Esophagus squamous epithelium (tissue), 5 donors: ENCODE results near the gene ANGEL2. TPM values are rescaled to one million over a fixed set of nuclear protein-coding genes. Genes with fewer than 3 reads are reported as not detected.

ENCODE experiments used
- DNase-seq: peaks from one replicate; lab custom pipeline; 2025; lab: John Stamatoyannopoulos, UW
- H3K27ac ChIP-seq, 4 donors: fragments of 200-600 bp; sonication (generic); one replicate each; pipeline ENCODE4 v1.5.1; 2016 to 2019; ENCODE audit warnings: mild to moderate bottlenecking in 1 of 4
- H3K27me3 ChIP-seq, 4 donors: fragments of 200-600 bp; sonication (generic); 1 replicate in 3 of 4; 2 replicates in 1 of 4; pipeline versions ENCODE4 v1.5.1 to v1.6.0; 2017 to 2021; ENCODE audit warnings: antibody characterized with exemption in 1 of 4
- H3K36me3 ChIP-seq, 3 donors: fragments of 200-600 bp; sonication (generic); one replicate each; pipeline ENCODE4 v1.5.1; 2016 to 2019
- H3K4me1 ChIP-seq, 3 donors: fragments of 200-600 bp; sonication (generic); one replicate each; pipeline ENCODE4 v1.5.1; 2017 to 2019
- H3K4me3 ChIP-seq, 4 donors: fragments of 200-600 bp; sonication (generic); 1 replicate in 3 of 4; 2 replicates in 1 of 4; pipeline ENCODE4 v1.5.1; 2016 to 2019; ENCODE audit warnings: mild to moderate bottlenecking in 2 of 4, moderate library complexity in 1 of 4
- H3K9me3 ChIP-seq, 3 donors: fragments of 200-600 bp; sonication (generic); one replicate each; pipeline ENCODE4 v1.5.1; 2016 to 2019
- POLR2A ChIP-seq, 4 donors: fragments of 450-650 bp; IDR thresholded peaks; one replicate each; pipeline ENCODE4 v1.6.1; 2017; ENCODE audit warnings: antibody characterized with exemption in 4 of 4, mild to moderate bottlenecking in 4 of 4, moderate library complexity in 3 of 4
- WGBS, 2 donors: methylation state at CpG; one replicate each; pipeline ENCODE4 v1.1.5; 2018; 5-methylcytosine and 5-hydroxymethylcytosine counted together
- intact Hi-C: fragments of 100-400 bp; cut with DNase I; formaldehyde crosslinking; loops from one replicate; pipeline ENCODE4 v1.15.0; 2022
- total RNA-seq, 4 donors: library from RNA; depleted of rRNA; stranded (reverse); fragments of >200 nt; gene quantifications; one replicate each; pipeline ENCODE4 v1.1.0, GENCODE V29; 2016
- TF ChIP-seq, protein P1 (sequence below), 6 experiments: fragments of 450-650 bp in 4 of 6; fragments of 200-600 bp in 2 of 6; sonication (generic) in 2 of 6; IDR thresholded peaks; one replicate each; pipeline ENCODE4 v1.5.1; 2016 to 2019; ENCODE audit warnings: antibody characterized with exemption in 6 of 6, mild to moderate bottlenecking in 4 of 6, moderate library complexity in 4 of 6
- donor health status: DM: yes; HTN: yes; CAD: no.

ANGEL2 gene
- total RNA-seq, 4 donors from 2014 or later: 15.8 to 48.3 (median 31.3) TPM

DNA sequence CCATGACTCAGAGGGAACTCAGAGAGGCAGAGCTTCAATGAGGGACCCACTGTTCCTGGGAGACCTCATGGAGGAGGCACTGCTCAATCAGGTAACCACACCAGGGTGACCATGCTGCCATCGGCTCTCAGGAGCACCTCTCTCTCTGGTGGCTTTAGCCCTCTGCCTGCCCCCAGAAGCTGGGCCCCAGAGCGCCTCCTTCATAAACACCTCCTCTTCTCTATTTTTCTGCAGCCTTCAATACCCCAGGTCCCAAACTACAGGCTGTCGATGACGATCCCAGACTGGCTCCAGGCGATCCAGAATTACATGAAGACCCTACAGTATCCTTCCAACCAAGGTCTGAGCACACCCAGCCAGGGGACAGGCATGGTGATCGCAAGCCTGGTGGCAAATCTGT lies 54.7 kb downstream of the ANGEL2 start:
- TF ChIP-seq POLR2A (IDR thresholded peaks at IDR 0.05): no peak
- no peaks in the 10 kb centered on the region for H3K9me3 ChIP-seq
- no peak for DNase-seq
- intact Hi-C loops: no loop called here
- no peak overlapping the region for H3K27ac ChIP-seq
- no peaks in the 10 kb centered on the region for H3K27me3 ChIP-seq
- H3K36me3 ChIP-seq: no peaks in the 10 kb centered on the region
- H3K4me1 ChIP-seq: no peaks in the 10 kb centered on the region
- 89 to 92% methylated on average over 6 of the region's 6 CpGs for WGBS, 2 donors
- no peak overlapping the region for H3K4me3 ChIP-seq

DNA sequence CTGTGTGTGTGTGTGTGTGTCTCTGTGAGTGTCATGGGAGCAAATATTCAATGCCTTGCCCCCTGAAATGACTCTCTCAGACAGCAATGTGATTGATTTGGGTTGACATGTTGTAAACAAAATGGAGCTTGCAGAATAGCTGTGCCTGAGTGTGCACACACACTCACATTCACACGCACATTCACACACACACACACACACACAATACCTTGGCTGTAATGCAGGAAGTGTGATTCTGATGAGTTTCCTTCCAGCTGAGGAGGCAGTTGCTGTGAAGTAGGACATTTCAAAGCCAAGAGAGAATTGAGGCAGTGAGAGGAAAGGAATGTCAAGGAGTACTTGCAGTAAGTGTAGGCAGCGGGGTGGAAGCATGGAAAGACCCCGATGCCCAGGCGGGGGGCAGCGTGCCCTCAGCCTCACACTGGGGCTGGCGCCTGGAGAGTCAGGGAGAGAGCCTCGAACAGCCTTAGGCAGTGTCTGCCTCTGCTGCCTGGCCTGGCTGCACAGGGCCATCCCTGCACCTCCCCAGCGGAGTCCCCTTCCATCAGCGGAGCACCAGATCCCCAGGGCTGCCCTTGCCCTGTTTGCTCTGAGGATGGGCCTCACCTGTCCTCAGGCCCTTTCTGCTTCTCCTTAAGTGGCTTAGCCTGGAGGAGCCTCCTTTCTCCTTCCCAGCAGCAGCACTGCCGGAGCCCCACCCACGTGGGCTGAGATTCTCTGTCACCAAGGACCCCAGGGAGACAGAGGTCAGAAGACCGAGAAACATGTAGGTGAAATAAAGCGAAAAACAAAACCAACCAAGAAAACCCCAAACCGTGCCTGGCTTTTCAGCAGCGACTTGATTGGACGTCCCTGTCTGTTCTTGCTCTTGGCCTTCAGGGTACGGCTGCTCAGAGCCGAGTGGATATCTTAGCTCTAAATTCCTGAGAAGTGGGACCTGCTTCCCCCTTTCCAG lies 56.1 kb downstream of the ANGEL2 start:
- intact Hi-C loops: no loop called here
- 69 to 90% methylated on average over 14 to 15 of the region's 18 CpGs for WGBS, 2 donors
- no peaks in the 10 kb centered on the region for H3K27me3 ChIP-seq

DNA sequence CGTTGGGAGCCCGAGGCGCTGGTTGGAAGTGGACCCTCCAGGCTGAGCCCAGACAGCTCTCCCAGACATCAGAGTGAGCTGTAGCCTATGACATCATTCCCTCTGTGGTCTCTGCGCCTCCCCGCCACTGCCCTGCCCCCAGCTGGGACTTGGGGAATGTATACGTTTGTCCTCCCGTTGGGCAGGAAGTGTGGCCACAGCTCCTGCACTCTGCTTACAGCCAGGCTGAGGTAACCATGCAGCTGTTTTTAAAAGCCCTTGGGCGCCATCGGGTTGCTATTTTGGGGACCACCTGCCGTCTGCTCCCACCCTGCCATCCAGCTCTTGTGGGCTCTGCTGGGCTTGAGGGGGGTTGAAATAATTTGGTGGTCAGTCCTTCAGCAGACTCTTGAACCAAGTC lies 57.5 kb downstream of the ANGEL2 start:
- Histone ChIP-seq H3K4me1 (peaks cover 0 to under 1% (median 0%) of the 10 kb centered on the region in 3 donors), H3K27me3 (no peaks in the 10 kb centered on the region), H3K4me3 (no peak overlapping the region), H3K36me3 (no peaks in the 10 kb centered on the region), H3K9me3 (no peaks in the 10 kb centered on the region), H3K27ac (no peak overlapping the region)
- DNase-seq: no peak
- intact Hi-C loops: no loop called here
- 78 to 92% methylated on average over 2 to 7 of the region's 10 CpGs for WGBS, 2 donors
- TF ChIP-seq, protein P1, sequence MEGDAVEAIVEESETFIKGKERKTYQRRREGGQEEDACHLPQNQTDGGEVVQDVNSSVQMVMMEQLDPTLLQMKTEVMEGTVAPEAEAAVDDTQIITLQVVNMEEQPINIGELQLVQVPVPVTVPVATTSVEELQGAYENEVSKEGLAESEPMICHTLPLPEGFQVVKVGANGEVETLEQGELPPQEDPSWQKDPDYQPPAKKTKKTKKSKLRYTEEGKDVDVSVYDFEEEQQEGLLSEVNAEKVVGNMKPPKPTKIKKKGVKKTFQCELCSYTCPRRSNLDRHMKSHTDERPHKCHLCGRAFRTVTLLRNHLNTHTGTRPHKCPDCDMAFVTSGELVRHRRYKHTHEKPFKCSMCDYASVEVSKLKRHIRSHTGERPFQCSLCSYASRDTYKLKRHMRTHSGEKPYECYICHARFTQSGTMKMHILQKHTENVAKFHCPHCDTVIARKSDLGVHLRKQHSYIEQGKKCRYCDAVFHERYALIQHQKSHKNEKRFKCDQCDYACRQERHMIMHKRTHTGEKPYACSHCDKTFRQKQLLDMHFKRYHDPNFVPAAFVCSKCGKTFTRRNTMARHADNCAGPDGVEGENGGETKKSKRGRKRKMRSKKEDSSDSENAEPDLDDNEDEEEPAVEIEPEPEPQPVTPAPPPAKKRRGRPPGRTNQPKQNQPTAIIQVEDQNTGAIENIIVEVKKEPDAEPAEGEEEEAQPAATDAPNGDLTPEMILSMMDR (IDR thresholded peaks at IDR 0.05): no peak
- no peak for TF ChIP-seq POLR2A (IDR thresholded peaks at IDR 0.05)

More for the DNA sequence above, 56.1 kb downstream of the ANGEL2 start:
- H3K9me3 ChIP-seq: no peaks in the 10 kb centered on the region
- TF ChIP-seq, protein P1 (IDR thresholded peaks at IDR 0.05): no peak
- no peak for TF ChIP-seq POLR2A (IDR thresholded peaks at IDR 0.05)
- no peaks in the 10 kb centered on the region for H3K36me3 ChIP-seq
- H3K4me3 ChIP-seq: no peak overlapping the region
- H3K4me1 ChIP-seq: no peaks in the 10 kb centered on the region
- DNase-seq: no peak
- no peak overlapping the region for H3K27ac ChIP-seq

DNA sequence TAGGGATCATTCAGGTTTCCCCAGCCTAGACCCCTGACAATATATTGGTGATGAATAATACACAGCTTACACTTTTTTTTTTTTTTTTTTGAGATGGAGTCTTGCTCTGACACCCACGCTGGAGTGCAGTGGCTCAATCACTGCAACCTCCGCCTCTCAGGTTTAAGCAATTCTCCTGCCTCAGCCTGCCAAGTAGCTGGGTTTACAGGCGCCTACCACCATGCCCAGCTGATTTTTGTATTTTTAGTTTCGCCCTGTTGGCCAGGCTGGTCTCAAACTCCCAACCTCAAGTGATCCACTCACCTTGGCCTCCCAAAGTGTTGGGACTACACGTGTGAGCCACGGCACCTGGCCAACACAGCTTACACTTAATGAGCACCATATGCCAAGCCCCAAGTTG lies 58.1 kb downstream of the ANGEL2 start:
- no peaks in the 10 kb centered on the region for H3K36me3 ChIP-seq
- DNase-seq: no peak
- no peak overlapping the region for H3K27ac ChIP-seq
- intact Hi-C loops: no loop called here
- no peaks in the 10 kb centered on the region for H3K9me3 ChIP-seq
- H3K4me3 ChIP-seq: no peak overlapping the region
- TF ChIP-seq, protein P1 (IDR thresholded peaks at IDR 0.05): no peak
- TF ChIP-seq POLR2A (IDR thresholded peaks at IDR 0.05): no peak
- peaks cover 0 to 7% (median 1%) of the 10 kb centered on the region in 3 donors for H3K4me1 ChIP-seq
- peaks cover 0 to 2% (median 0%) of the 10 kb centered on the region in 4 donors for H3K27me3 ChIP-seq
- WGBS, 2 donors: 98% methylated on average over 4 to 5 of the region's 6 CpGs

DNA sequence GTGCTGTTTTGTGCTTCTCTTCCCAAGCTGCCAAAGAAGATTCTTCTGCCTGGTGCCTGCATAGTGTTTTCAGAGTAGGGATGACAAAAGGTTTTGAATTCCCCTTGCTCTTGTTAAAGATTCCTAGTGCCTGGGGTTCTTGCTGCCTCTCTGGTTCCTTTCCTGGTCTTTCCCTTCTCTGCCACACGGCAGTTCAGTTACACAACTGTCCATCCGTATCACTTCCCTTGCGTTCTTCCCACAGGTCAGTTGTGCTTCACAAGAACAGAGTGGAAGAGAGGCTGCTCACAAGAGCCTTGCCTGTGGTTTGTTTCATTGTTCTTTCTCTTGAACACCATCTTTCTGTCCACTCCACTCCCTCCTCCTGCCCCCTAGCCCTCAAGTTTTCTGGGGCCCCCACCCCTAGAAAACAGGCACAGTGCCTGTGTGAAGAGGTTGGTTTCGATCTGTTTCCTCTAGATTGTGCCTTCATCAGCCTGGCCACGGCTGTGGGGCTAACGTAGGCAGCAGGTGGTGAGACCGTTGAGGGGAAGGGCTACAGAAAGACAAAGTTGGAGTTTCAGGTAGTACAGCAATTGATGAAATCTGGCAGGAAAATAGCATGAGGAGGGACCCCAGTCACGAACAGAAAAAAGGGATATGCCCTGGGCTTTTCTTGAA lies 59.6 kb downstream of the ANGEL2 start:
- no peak for DNase-seq
- WGBS, 2 donors: 73 to 79% methylated on average over 7 to 8 of the region's 8 CpGs
- H3K4me1 ChIP-seq: peaks cover 10 to 21% (median 13%) of the 10 kb centered on the region in 3 donors

More for the DNA sequence above, 59.6 kb downstream of the ANGEL2 start:
- Histone ChIP-seq H3K27ac (no peak overlapping the region), H3K36me3 (no peaks in the 10 kb centered on the region), H3K9me3 (no peaks in the 10 kb centered on the region), H3K4me3 (no peak overlapping the region), H3K27me3 (peaks cover 0 to 16% (median 3%) of the 10 kb centered on the region in 4 donors)
- intact Hi-C loops: no loop called here
- TF ChIP-seq POLR2A (IDR thresholded peaks at IDR 0.05): no peak
- TF ChIP-seq, protein P1 (IDR thresholded peaks at IDR 0.05): no peak
